Stimulated activated naive B cell treated with anti-CD40 and anti-IgM and Interleukin-4, amounts not matched to agents 10 μg/mL and 1 μg/mL and 100 μg/mL, for 72 hours (primary cell): Measurements from ENCODE around the gene ZSCAN29.

Experiments used
- ATAC-seq, 2 donors: fragments of 150-1000 bp; cut with Tn5 transposase; replicated peaks; 2 replicates each; pipeline ENCODE4 v1.10.0; 2021; ENCODE audit warnings: moderate library complexity in 1 of 2
- DNase-seq: peaks from one replicate; pipeline ENCODE4 v3.0.0; 2021
- H3K27ac Mint-ChIP-seq: one replicate; pipeline ENCODE4 v1.8.0; 2022; ENCODE audit warnings: mild to moderate bottlenecking, mixed read lengths
- H3K27me3 Mint-ChIP-seq, 2 donors: one replicate each; pipeline ENCODE4 v1.8.0; 2022; ENCODE audit warnings: mixed read lengths in 2 of 2
- H3K36me3 Mint-ChIP-seq, 2 donors: one replicate each; pipeline ENCODE4 v1.8.0; 2022; ENCODE audit warnings: mixed read lengths in 2 of 2, mild to moderate bottlenecking in 1 of 2
- H3K4me1 Mint-ChIP-seq, 2 donors: one replicate each; pipeline ENCODE4 v1.8.0; 2022; ENCODE audit warnings: mixed read lengths in 2 of 2, mild to moderate bottlenecking in 1 of 2
- H3K4me3 Mint-ChIP-seq, 2 donors: one replicate each; pipeline ENCODE4 v1.8.0; 2022; ENCODE audit warnings: mild to moderate bottlenecking in 2 of 2, mixed read lengths in 2 of 2, moderate library complexity in 1 of 2
- H3K9me3 Mint-ChIP-seq, 2 donors: one replicate each; pipeline ENCODE4 v1.8.0; 2022; ENCODE audit warnings: mixed read lengths in 2 of 2, mild to moderate bottlenecking in 1 of 2

The ZSCAN29 gene

DNA sequence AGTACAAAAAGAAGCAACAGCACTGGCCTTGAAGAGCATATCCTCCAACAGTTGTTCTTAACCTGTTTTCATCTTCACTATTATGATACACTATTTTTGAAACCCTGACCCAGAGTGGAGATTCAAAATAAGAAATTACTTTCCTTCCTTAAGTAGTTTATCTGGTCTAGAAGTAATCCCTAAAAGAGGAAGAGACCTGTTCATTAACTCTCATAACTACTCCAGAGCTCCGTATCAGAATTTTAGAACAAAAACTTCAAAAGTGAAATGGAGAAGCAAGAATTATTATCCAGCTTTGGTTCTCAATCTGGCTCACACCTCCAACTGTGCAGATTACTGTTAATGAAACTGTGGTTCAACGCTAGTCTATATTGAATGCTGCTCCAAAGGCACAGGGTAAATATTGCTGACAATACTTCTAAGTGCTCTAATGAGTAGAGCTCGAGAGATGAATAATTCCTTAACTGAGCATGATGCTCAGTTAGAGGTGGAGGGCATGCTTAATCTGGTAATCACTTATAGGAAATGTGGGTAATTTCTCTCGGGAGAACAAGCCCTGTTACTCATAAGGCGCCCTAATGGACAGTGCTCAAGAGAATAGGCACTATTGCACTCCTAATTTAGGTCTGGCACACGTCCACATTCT, 45.7 kb downstream of the ZSCAN29 start:
- peaks cover 11 to 26% of the 10 kb centered on the region in 2 donors for H3K4me1 Mint-ChIP-seq
- peaks cover 10 to 20% of the 10 kb centered on the region in 2 donors for H3K36me3 Mint-ChIP-seq
- no peak overlapping the region for H3K4me3 Mint-ChIP-seq
- DNase-seq (no peak), ATAC-seq (no peak)
- H3K27ac Mint-ChIP-seq = no peak overlapping the region
- H3K9me3 Mint-ChIP-seq = no peaks in the 10 kb centered on the region
- no peaks in the 10 kb centered on the region for H3K27me3 Mint-ChIP-seq

DNA sequence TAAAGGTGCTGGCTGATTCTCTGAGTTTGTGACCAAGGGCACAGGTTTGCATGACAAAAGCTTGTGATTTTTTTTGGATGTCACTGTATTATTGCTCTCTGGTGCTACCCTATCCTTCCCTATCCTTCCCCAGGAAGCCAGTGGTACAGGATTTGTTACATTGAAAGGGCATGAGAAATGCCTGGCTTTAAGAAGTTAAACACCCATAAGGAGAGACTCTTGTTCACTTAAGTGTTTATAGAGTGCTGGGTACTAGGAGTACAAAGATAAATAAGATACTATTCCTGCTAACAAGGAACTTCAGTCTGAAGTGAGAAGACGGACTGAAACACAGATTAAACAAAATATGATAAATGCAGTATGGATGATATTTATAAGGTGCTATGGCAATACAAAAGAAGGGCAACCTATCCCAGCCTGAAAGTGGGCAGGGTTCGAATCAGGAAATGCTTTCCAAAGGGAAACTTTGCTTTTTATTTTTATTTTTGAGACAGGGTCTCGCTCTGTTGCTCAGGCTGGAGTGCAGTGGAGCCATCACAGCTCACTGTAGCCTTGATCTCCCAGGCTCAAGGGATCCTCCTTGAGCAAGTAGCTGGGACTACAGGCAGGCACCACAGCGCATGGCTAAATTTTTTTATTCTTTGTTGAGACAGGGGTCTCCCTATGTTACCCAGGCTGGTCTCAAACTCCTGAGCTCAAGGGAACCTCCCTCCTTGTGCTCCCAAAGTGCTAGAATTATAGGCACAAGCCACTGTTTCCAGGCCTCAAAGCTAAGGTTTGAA, 51.7 kb downstream of the ZSCAN29 start:
- no peak for ATAC-seq
- no peak for DNase-seq

DNA sequence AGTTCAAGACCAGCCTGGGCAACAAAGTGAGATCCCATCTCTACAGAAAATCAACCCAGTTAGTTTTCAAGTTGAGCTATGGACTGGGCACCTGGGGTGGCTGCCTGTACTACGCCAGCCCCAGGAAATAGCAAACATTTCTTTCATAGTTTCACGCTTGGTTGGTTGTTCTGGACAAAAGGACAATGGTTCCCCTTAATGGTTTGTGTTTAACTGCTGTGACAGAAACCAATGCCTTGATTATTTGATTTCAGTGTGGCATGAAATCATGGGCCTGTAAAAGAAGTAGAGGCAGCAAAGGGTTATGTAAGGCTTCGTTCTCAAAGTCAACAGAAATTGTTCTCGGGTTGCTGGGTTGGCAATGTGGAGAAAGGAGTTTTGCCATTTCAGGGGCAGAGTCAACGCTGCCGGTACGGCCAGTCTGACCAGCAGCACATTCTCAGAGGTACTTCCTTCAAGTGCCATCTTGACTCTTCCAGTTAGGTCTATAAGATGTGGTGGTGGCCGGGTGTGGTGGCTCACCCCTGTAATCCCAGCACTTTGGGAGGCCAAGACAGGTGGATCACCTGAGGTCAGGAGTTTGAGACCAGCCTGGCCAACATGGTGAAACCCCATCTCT, 53.2 kb downstream of the ZSCAN29 start:
- H3K27me3 Mint-ChIP-seq = peaks cover 1 to 13% of the 10 kb centered on the region in 2 donors
- H3K36me3 Mint-ChIP-seq = no peaks in the 10 kb centered on the region
- no peak overlapping the region for H3K27ac Mint-ChIP-seq
- H3K9me3 Mint-ChIP-seq = no peaks in the 10 kb centered on the region
- no peaks in the 10 kb centered on the region for H3K4me1 Mint-ChIP-seq
- no peak for DNase-seq
- H3K4me3 Mint-ChIP-seq = no peak overlapping the region
- ATAC-seq = no peak

More for the DNA sequence above, 51.7 kb downstream of the ZSCAN29 start:
- Mint-ChIP-seq H3K4me1 (no peaks in the 10 kb centered on the region), H3K4me3 (no peak overlapping the region), H3K27ac (no peak overlapping the region), H3K36me3 (no peaks in the 10 kb centered on the region), H3K27me3 (peaks cover 0 to 10% of the 10 kb centered on the region in 2 donors), H3K9me3 (no peaks in the 10 kb centered on the region)

GRCh38 chr15:43316971-43317346, 53.9 kb downstream of the ZSCAN29 start:
- DNase-seq (no peak), ATAC-seq (no peak)
- Mint-ChIP-seq H3K27ac (no peak overlapping the region), H3K27me3 (peaks cover 6 to 19% of the 10 kb centered on the region in 2 donors), H3K9me3 (no peaks in the 10 kb centered on the region), H3K4me1 (no peaks in the 10 kb centered on the region), H3K36me3 (no peaks in the 10 kb centered on the region), H3K4me3 (no peak overlapping the region)

- Mint-ChIP-seq H3K36me3 (no peaks in the 10 kb centered on the region), H3K9me3 (no peaks in the 10 kb centered on the region), H3K4me3 (no peak overlapping the region), H3K4me1 (no peaks in the 10 kb centered on the region), H3K27me3 (peaks cover 11 to 24% of the 10 kb centered on the region in 2 donors), H3K27ac (no peak overlapping the region)
- DNase-seq (no peak), ATAC-seq (no peak)
Measured at GRCh38 chr15:43316016-43316970, 54.5 kb downstream of the ZSCAN29 start.

GRCh38 chr15:43314171-43314570, 56.7 kb downstream of the ZSCAN29 start:
- DNase-seq (no peak), ATAC-seq (no peak)
- H3K4me1 Mint-ChIP-seq = no peaks in the 10 kb centered on the region
- H3K4me3 Mint-ChIP-seq = no peak overlapping the region
- no peaks in the 10 kb centered on the region for H3K9me3 Mint-ChIP-seq
- no peaks in the 10 kb centered on the region for H3K36me3 Mint-ChIP-seq
- peaks cover 23 to 36% of the 10 kb centered on the region in 2 donors for H3K27me3 Mint-ChIP-seq
- no peak overlapping the region for H3K27ac Mint-ChIP-seq

- H3K36me3 Mint-ChIP-seq = no peaks in the 10 kb centered on the region
- H3K27me3 Mint-ChIP-seq = peaks cover 35 to 51% of the 10 kb centered on the region in 2 donors
- no peak overlapping the region for H3K27ac Mint-ChIP-seq
- H3K4me3 Mint-ChIP-seq = no peak overlapping the region
- ATAC-seq (no peak), DNase-seq (no peak)
- no peaks in the 10 kb centered on the region for H3K9me3 Mint-ChIP-seq
- no peaks in the 10 kb centered on the region for H3K4me1 Mint-ChIP-seq
Measured at GRCh38 chr15:43312378-43312777, 58.5 kb downstream of the ZSCAN29 start.
